K562 (cell line): ENCODE results near the gene CCDC124. TPM values are rescaled to one million over a fixed set of nuclear protein-coding genes. Genes with fewer than 3 reads are reported as not detected.
A peak's percentile ranks its signal among the peaks of the same experiment; 100 is the strongest.

Source experiments
- ATF7 ChIP-seq: fragments of 450-650 bp; IDR thresholded peaks from 2 replicates; pipeline ENCODE4 v1.7.1; 2014; ENCODE audit warnings: mild to moderate bottlenecking, moderate library complexity
- BCOR ChIP-seq: fragments of 450-650 bp; IDR thresholded peaks from 2 replicates; pipeline ENCODE4 v1.6.1; 2016
- CCNT2 ChIP-seq: IDR thresholded peaks from 2 replicates; pipeline ENCODE4 v1.6.1; 2011; ENCODE audit warnings: borderline replicate concordance, low read depth, mild to moderate bottlenecking, moderate library complexity, mixed read lengths, low read length; ENCODE audit not compliant: insufficient read length; ENCODE audit errors: extremely low read depth
- CREM ChIP-seq: IDR thresholded peaks from 2 replicates; pipeline ENCODE4 v1.6.1; 2014; ENCODE audit warnings: antibody characterized with exemption, low read depth
- FOXM1 ChIP-seq, 2 experiments: fragments of 450-650 bp in 1 of 2; sonication (generic) in 1 of 2; formaldehyde crosslinking in 1 of 2; IDR thresholded peaks; 2 replicates each; pipeline versions ENCODE4 v1.6.1 to v1.9.0; 2017 to 2022; ENCODE audit warnings: low read depth in 2 of 2, mild to moderate bottlenecking in 2 of 2, missing genetic modification reagents in 1 of 2, moderate library complexity in 1 of 2
- GTF2A2 ChIP-seq: IDR thresholded peaks from 2 replicates; pipeline ENCODE4 v1.6.1; 2016; ENCODE audit warnings: mild to moderate bottlenecking, missing genetic modification characterization, missing compliant biosample characterization
- GTF2E2 ChIP-seq: fragments of 200-800 bp; sonication (Bioruptor generic); IDR thresholded peaks from 2 replicates; pipeline ENCODE4 v1.6.1; 2016; ENCODE audit warnings: missing genetic modification characterization, missing compliant biosample characterization
- HSF4 ChIP-seq: fragments of 250-450 bp; sonication (Bioruptor Pico); IDR thresholded peaks from 2 replicates; pipeline ENCODE4 v2.1.2; 2022; ENCODE audit warnings: mild to moderate bottlenecking, moderate library complexity, borderline replicate concordance
- KLF16 ChIP-seq: IDR thresholded peaks from 2 replicates; pipeline ENCODE4 v1.6.1; 2016; ENCODE audit warnings: antibody characterized with exemption
- NCOA1 ChIP-seq: fragments of 450-650 bp; IDR thresholded peaks from 2 replicates; pipeline ENCODE4 v1.6.1; 2016; ENCODE audit warnings: low read depth
- POLR2G ChIP-seq: fragments of 200-400 bp; formaldehyde crosslinking; IDR thresholded peaks from 2 replicates; pipeline ENCODE4 v1.6.1; 2017; ENCODE audit warnings: low read depth, mild to moderate bottlenecking, antibody characterized with exemption, low read length, moderate library complexity
- SAP30 ChIP-seq: fragments of 200-600 bp; sonication (generic); IDR thresholded peaks from 2 replicates; pipeline ENCODE4 v1.6.1; 2012; ENCODE audit warnings: borderline replicate concordance, low read depth, mild to moderate bottlenecking, moderate library complexity, low read length, control low read depth, inconsistent platforms; ENCODE audit not compliant: insufficient read depth, poor library complexity, severe bottlenecking
- U2AF1 ChIP-seq: fragments of 200-400 bp; formaldehyde crosslinking; optimal IDR thresholded peaks from 2 replicates; pipeline ENCODE3; 2017; ENCODE audit warnings: mild to moderate bottlenecking, low read depth, low read length, moderate library complexity
- ZNF165 ChIP-seq: fragments of 250-450 bp; sonication (Bioruptor Pico); IDR thresholded peaks from 2 replicates; pipeline ENCODE4 v1.4.0; 2020; ENCODE audit warnings: borderline replicate concordance
- ZNF239 ChIP-seq: fragments of 250-450 bp; sonication (Bioruptor Pico); IDR thresholded peaks from 2 replicates; pipeline ENCODE4 v1.4.0; 2020; ENCODE audit warnings: mild to moderate bottlenecking
- ZNF3 ChIP-seq: fragments of 250-450 bp; sonication (Bioruptor Pico); IDR thresholded peaks from 2 replicates; pipeline ENCODE4 v1.5.0; 2021; ENCODE audit warnings: mild to moderate bottlenecking, moderate library complexity
- ZZZ3 ChIP-seq: fragments of 450-650 bp; IDR thresholded peaks from 2 replicates; pipeline ENCODE4 v1.6.1; 2016; ENCODE audit warnings: antibody characterized with exemption, mild to moderate bottlenecking, moderate library complexity
- polyA plus RNA-seq, 8 experiments: library from polyadenylated mRNA; depleted of rRNA in 4 of 8; stranded (reverse) in 5 of 8; unstranded in 3 of 8; fragments of >200 nt; fragmentation: Nextera tagmentation in 2 of 8; fragmentation: Illumina TruSeq in 1 of 8; extraction: Ambion mirVana in 2 of 8; extraction: Trizol in 1 of 8; gene quantifications; 2 replicates each; pipeline versions ENCODE4 v1.2.1 to v1.2.3, GENCODE V29; 2011 to 2014; ENCODE audit warnings: inconsistent platforms in 1 of 8, missing spikeins in 1 of 8
- total RNA-seq, 7 experiments: library from RNA; depleted of rRNA in 6 of 7; stranded (reverse); fragments of >200 nt in 6 of 7; fragmentation: Illumina TruSeq in 2 of 7; extraction: Trizol in 2 of 7; gene quantifications; 2 replicates each; pipeline versions ENCODE4 v1.2.1 to v1.2.3, GENCODE V29; 2011 to 2021; ENCODE audit warnings: low replicate concordance in 1 of 7
- TF ChIP-seq, protein P1 (sequence below): sonication (generic); formaldehyde crosslinking; IDR thresholded peaks from 2 replicates; pipeline ENCODE4 v1.9.0; 2022; ENCODE audit warnings: mild to moderate bottlenecking, missing genetic modification reagents
- TF ChIP-seq, protein P2 (sequence below): fragments of 250-450 bp; sonication (Bioruptor Pico); IDR thresholded peaks from 2 replicates; pipeline ENCODE4 v1.8.0; 2021; ENCODE audit warnings: borderline replicate concordance, mild to moderate bottlenecking, moderate library complexity; ENCODE audit not compliant: poor library complexity, severe bottlenecking
- TF ChIP-seq, protein P3 (sequence below), 2 experiments: fragments of 450-650 bp; conservative IDR thresholded peaks; 2 replicates each; pipeline ENCODE4 v1.6.1; 2017; ENCODE audit warnings: mild to moderate bottlenecking in 2 of 2, moderate library complexity in 2 of 2
- TF ChIP-seq, protein P4 (sequence below): IDR thresholded peaks from 2 replicates; pipeline ENCODE4 v1.6.1; 2012; ENCODE audit warnings: low read depth, low read length, improper control_type of control experiment, borderline replicate concordance

The CCDC124 gene
- total and polyA plus RNA-seq, 9 of the 15 experiments (the other 6 are each of a cell fraction or from before 2014, with no cell fraction given), result 5.8 to 234 (median 40.1) TPM

DNA sequence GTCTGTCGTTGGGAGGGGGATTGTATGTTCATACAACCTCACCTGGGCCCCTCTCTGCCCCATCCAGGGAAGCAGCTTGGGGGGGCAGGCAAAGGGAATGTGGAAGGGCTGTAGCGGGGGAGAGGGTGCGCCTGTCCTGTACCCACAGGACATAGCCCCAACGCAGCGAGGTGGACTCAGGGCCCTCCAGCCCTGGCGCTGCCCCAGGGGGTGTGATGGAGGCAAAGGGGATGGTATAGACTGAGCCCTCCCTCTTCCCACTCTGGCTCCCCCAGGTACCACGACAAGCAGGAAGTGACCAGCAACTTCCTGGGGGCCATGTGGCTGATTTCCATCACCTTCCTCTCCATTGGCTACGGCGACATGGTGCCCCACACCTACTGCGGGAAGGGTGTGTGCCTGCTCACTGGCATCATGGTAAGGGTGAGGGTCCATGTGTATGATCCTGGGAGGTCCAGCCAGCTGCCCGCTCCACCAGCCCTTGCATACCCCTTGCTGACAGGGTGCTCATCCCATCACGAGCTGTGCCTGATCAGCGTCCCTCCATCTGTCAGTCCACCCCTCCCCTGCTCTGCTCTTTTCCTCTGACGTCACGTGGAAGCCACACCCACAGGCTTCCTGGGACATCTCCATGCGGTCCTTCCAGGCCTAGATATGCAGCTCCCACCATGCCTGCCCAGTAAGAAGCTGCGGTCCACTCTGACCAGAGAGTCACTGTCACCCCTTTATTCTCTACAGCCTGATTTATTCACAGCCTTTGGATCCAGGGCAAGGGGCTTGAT lies 52.4 kb downstream of the CCDC124 start (continued):
- TF ChIP-seq, protein P1, sequence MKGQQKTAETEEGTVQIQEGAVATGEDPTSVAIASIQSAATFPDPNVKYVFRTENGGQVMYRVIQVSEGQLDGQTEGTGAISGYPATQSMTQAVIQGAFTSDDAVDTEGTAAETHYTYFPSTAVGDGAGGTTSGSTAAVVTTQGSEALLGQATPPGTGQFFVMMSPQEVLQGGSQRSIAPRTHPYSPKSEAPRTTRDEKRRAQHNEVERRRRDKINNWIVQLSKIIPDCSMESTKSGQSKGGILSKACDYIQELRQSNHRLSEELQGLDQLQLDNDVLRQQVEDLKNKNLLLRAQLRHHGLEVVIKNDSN (CRISPR knock-in tag), result peak; percentile 33; the same call in 1 of the 2 replicates
- TF ChIP-seq POLR2G, result peak; percentile 60
- TF ChIP-seq, protein P2, sequence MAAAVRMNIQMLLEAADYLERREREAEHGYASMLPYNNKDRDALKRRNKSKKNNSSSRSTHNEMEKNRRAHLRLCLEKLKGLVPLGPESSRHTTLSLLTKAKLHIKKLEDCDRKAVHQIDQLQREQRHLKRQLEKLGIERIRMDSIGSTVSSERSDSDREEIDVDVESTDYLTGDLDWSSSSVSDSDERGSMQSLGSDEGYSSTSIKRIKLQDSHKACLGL (CRISPR knock-in tag), result no peak
- TF ChIP-seq CREM, result peak; percentile 80
- no peak for TF ChIP-seq HSF4 (CRISPR knock-in tag)
- no peak for TF ChIP-seq U2AF1
- no peak for TF ChIP-seq NCOA1
- TF ChIP-seq, protein P3, sequence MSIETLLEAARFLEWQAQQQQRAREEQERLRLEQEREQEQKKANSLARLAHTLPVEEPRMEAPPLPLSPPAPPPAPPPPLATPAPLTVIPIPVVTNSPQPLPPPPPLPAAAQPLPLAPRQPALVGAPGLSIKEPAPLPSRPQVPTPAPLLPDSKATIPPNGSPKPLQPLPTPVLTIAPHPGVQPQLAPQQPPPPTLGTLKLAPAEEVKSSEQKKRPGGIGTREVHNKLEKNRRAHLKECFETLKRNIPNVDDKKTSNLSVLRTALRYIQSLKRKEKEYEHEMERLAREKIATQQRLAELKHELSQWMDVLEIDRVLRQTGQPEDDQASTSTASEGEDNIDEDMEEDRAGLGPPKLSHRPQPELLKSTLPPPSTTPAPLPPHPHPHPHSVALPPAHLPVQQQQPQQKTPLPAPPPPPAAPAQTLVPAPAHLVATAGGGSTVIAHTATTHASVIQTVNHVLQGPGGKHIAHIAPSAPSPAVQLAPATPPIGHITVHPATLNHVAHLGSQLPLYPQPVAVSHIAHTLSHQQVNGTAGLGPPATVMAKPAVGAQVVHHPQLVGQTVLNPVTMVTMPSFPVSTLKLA (conservative IDR thresholded peaks at IDR 0.05), result peak in 1 of 2 experiments; percentile 25; a peak in 1 of 4 replicates
- no peak for TF ChIP-seq CCNT2
- no peak for TF ChIP-seq ZNF239 (CRISPR knock-in tag)
- peak; percentile 53; the same call in 1 of the 2 replicates for TF ChIP-seq ATF7
- peak; percentile 77 for TF ChIP-seq BCOR
- no peak for TF ChIP-seq FOXM1 (IDR thresholded peaks at IDR 0.05; ENCODE audit: low read depth)
- no peak for TF ChIP-seq FOXM1 (CRISPR knock-in tag; IDR thresholded peaks at IDR 0.05; ENCODE audit: low read depth)
- TF ChIP-seq GTF2A2 (tag), result no peak
- TF ChIP-seq ZZZ3, result no peak
- TF ChIP-seq, protein P4, sequence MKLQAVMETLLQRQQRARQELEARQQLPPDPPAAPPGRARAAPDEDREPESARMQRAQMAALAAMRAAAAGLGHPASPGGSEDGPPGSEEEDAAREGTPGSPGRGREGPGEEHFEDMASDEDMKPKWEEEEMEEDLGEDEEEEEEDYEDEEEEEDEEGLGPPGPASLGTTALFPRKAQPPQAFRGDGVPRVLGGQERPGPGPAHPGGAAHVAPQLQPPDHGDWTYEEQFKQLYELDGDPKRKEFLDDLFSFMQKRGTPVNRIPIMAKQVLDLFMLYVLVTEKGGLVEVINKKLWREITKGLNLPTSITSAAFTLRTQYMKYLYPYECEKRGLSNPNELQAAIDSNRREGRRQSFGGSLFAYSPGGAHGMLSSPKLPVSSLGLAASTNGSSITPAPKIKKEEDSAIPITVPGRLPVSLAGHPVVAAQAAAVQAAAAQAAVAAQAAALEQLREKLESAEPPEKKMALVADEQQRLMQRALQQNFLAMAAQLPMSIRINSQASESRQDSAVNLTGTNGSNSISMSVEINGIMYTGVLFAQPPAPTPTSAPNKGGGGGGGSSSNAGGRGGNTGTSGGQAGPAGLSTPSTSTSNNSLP, result no peak
- TF ChIP-seq GTF2E2 (tag), result no peak
- no peak for TF ChIP-seq KLF16
- no peak for TF ChIP-seq ZNF3 (CRISPR knock-in tag)
- no peak for TF ChIP-seq ZNF165 (CRISPR knock-in tag)
- no peak for TF ChIP-seq SAP30
